ENCODE measurements around the gene RBMS1.

DNA sequence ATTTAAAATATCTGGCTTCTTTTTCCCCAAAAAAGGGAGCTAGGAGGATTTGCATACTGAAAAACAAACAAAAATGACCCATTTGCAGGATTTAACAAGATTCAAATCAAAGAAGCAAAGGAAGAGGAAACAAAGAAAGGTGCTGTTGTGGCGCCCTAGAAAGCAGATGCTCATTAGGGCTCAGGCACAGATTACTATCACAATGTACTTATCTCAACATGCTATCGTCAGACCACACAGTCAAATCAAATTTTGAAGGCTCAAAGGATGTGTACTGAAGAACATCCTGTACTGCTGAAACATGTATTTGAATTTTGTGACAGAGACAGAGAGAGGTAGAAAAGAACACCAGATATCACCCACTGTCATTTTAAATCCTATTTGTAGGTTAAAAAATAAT is 10.9 kb downstream of the RBMS1 start:
- TF ChIP-seq EZH2phosphoT487 (IDR thresholded peaks at IDR 0.05; ENCODE audit: low read depth), result no peak
- TF ChIP-seq, protein P1, sequence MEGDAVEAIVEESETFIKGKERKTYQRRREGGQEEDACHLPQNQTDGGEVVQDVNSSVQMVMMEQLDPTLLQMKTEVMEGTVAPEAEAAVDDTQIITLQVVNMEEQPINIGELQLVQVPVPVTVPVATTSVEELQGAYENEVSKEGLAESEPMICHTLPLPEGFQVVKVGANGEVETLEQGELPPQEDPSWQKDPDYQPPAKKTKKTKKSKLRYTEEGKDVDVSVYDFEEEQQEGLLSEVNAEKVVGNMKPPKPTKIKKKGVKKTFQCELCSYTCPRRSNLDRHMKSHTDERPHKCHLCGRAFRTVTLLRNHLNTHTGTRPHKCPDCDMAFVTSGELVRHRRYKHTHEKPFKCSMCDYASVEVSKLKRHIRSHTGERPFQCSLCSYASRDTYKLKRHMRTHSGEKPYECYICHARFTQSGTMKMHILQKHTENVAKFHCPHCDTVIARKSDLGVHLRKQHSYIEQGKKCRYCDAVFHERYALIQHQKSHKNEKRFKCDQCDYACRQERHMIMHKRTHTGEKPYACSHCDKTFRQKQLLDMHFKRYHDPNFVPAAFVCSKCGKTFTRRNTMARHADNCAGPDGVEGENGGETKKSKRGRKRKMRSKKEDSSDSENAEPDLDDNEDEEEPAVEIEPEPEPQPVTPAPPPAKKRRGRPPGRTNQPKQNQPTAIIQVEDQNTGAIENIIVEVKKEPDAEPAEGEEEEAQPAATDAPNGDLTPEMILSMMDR (IDR thresholded peaks at IDR 0.05; ENCODE audit: low read depth, low read length), result no peak

Measured in OCI-LY3 (cell line).